AG04450 (cell line): ENCODE data around the gene DSTN. TPM values are rescaled to one million over a fixed set of nuclear protein-coding genes. Genes with fewer than 3 reads are reported as not detected.

ENCODE experiments used
- CTCF ChIA-PET: fragments of 300-600, 350-600 bp; formaldehyde crosslinking; extraction: SDS; loops from one replicate; lab custom pipeline; 2022; ENCODE audit warnings: antibody characterized with exemption, inconsistent platforms; lab: Charles Lee
- POLR2A ChIA-PET: fragments of 350-600 bp; formaldehyde crosslinking; extraction: SDS; loops from one replicate; lab custom pipeline; 2021; ENCODE audit warnings: antibody characterized with exemption, inconsistent platforms; lab: Yijun Ruan, JAX
- DNase-seq: peaks from one replicate; pipeline ENCODE4 v3.0.0-alpha.2; 2011; ENCODE audit warnings: low read depth, low spot score
- H3K27ac ChIP-seq: one replicate; pipeline ENCODE4 v1.5.1; 2012; ENCODE audit warnings: low read depth, low read length, control low read depth
- H3K27me3 ChIP-seq: one replicate; pipeline ENCODE4 v1.6.0; 2012; ENCODE audit warnings: low read length; ENCODE audit not compliant: control insufficient read depth, insufficient read depth
- H3K4me3 ChIP-seq: 2 replicates; pipeline ENCODE4 v1.5.1; 2011; ENCODE audit warnings: mild to moderate bottlenecking, low read depth, low read length, control low read depth
- H3K9me3 ChIP-seq: 2 replicates; pipeline ENCODE4 v1.5.1; 2012; ENCODE audit warnings: low read length; ENCODE audit not compliant: control insufficient read depth, insufficient read depth
- polyA minus RNA-seq: library from RNA; depleted of rRNA, polyadenylated mRNA; stranded (reverse); fragments of >200 nt; gene quantifications from 2 replicates; pipeline ENCODE4 v1.2.3, GENCODE V29; 2011; rRNA and poly(A)+ RNA removed
- polyA plus RNA-seq: library from polyadenylated mRNA; depleted of rRNA; stranded (reverse); fragments of >200 nt; gene quantifications from 2 replicates; pipeline ENCODE4 v1.2.3, GENCODE V29; 2011; rRNA removed
- TF ChIP-seq, protein P1 (sequence below): IDR thresholded peaks from 2 replicates; pipeline ENCODE4 v1.5.1; 2011; ENCODE audit warnings: low read depth, low read length, control low read depth, inconsistent platforms

DSTN gene
- polyA plus RNA-seq (318 and 414 TPM in 2 replicates), polyA minus RNA-seq (27.3 and 48.9 TPM in 2 replicates)

- H3K4me3 ChIP-seq: peak within 1 kb of the TSS; percentile 87
- no peaks in the 10 kb centered on the region; the same call in 1 of the 2 replicates for H3K9me3 ChIP-seq
- peak; percentile 88 for DNase-seq
- no peaks in the 10 kb centered on the region for H3K27me3 ChIP-seq
- peak within 1 kb of the TSS; percentile 95 for H3K27ac ChIP-seq
- POLR2A ChIA-PET: interaction anchor here (0.6 to 2.6 kb wide), 22 partner anchors 10 to 1276 kb away, joined by 3 to 59 read pairs (median 6); partner anchors contain the start of genes BFSP1 and RRBP1
- TF ChIP-seq, protein P1, sequence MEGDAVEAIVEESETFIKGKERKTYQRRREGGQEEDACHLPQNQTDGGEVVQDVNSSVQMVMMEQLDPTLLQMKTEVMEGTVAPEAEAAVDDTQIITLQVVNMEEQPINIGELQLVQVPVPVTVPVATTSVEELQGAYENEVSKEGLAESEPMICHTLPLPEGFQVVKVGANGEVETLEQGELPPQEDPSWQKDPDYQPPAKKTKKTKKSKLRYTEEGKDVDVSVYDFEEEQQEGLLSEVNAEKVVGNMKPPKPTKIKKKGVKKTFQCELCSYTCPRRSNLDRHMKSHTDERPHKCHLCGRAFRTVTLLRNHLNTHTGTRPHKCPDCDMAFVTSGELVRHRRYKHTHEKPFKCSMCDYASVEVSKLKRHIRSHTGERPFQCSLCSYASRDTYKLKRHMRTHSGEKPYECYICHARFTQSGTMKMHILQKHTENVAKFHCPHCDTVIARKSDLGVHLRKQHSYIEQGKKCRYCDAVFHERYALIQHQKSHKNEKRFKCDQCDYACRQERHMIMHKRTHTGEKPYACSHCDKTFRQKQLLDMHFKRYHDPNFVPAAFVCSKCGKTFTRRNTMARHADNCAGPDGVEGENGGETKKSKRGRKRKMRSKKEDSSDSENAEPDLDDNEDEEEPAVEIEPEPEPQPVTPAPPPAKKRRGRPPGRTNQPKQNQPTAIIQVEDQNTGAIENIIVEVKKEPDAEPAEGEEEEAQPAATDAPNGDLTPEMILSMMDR: no peak
- CTCF ChIA-PET: interaction anchor here (0.7 to 2.7 kb wide), 3 partner anchors 12 to 33 kb away, joined by 3 to 19 read pairs (median 4); no protein-coding TSS in a partner anchor
Measured at GRCh38 chr20:17569616-17570346, at the start of gene DSTN. Gene DSTN, plus strand, starts transcription at chr20:17570075. Its CDS starts 134 bp downstream, at chr20:17570209.

- TF ChIP-seq, protein P1: no peak
- no peaks in the 10 kb centered on the region; the same call in 1 of the 2 replicates for H3K9me3 ChIP-seq
- POLR2A ChIA-PET: no interaction called here
- H3K27me3 ChIP-seq: peaks cover 2% of the 10 kb centered on the region
- no peak for DNase-seq
- CTCF ChIA-PET: interaction anchor here (0.9 to 2.3 kb wide), 3 partner anchors 16 to 86 kb away, joined by 3 to 7 read pairs (median 5); no protein-coding TSS in a partner anchor
- no peak overlapping the region for H3K4me3 ChIP-seq
- no peak overlapping the region for H3K27ac ChIP-seq
Measured at GRCh38 chr20:17520583-17520982, 49.3 kb upstream of the DSTN start.

- POLR2A ChIA-PET: no interaction called here
- CTCF ChIA-PET: interaction anchor here (1.1 kb wide), 1 partner anchor 14 kb away, joined by 4 read pairs; no protein-coding TSS in a partner anchor
Measured at GRCh38 chr20:17522528-17522927, 47.3 kb upstream of the DSTN start.

GRCh38 chr20:17523326-17523725 is 46.5 kb upstream of the DSTN start:
- no peak for DNase-seq
- Histone ChIP-seq H3K27ac (no peak overlapping the region), H3K9me3 (no peaks in the 10 kb centered on the region), H3K27me3 (peaks cover 2% of the 10 kb centered on the region), H3K4me3 (no peak overlapping the region)
- ChIA-PET CTCF (no interaction called here), POLR2A (no interaction called here)
- TF ChIP-seq, protein P1: no peak

More at GRCh38 chr20:17522528-17522927, 47.3 kb upstream of the DSTN start:
- no peaks in the 10 kb centered on the region; the same call in 1 of the 2 replicates for H3K9me3 ChIP-seq
- no peak overlapping the region for H3K4me3 ChIP-seq
- H3K27ac ChIP-seq: no peak overlapping the region
- TF ChIP-seq, protein P1: no peak
- no peak for DNase-seq
- peaks cover 2% of the 10 kb centered on the region for H3K27me3 ChIP-seq

- Histone ChIP-seq H3K4me3 (no peak overlapping the region), H3K27me3 (peaks cover 4% of the 10 kb centered on the region), H3K9me3 (no peaks in the 10 kb centered on the region), H3K27ac (no peak overlapping the region)
- DNase-seq: no peak
- ChIA-PET CTCF (no interaction called here), POLR2A (interaction anchor here (0.5 to 1.5 kb wide), 2 partner anchors 17 to 45 kb away, joined by 4 to 6 read pairs; partner anchors contain the start of gene DSTN)
- TF ChIP-seq, protein P1: no peak
Measured at GRCh38 chr20:17524560-17524959, 45.3 kb upstream of the DSTN start.
